Measurements from ENCODE around the gene CACNA1D.

Gene CACNA1D

DNA sequence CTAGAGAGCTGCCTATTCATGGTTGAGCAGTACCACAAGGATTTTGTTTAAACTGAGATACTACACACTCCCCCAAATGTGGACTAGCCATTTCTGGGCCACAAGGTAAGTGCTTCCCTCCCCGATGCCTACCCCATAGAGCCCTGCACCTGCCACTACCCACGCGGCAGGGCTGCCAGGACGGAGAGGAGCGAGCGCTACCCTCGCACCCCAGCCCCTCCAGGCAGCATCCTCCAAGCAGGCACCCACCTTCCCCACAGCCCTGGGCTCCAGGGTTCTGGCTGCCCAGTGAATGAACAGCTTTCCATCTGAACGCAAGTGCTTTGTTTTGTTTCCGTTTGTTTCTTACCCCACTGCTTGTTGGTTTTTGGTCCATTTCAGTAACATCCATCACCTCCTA is 292.6 kb downstream of the CACNA1D start:
- no peak overlapping the region for H3K9ac ChIP-seq (ENCODE audit: low read length)
- H4K20me1 ChIP-seq (ENCODE audit: low read depth, low read length), result no peaks in the 10 kb centered on the region
- H3K27me3 ChIP-seq (ENCODE audit: low read length), result no peaks in the 10 kb centered on the region
- H3K4me2 ChIP-seq (ENCODE audit: low read depth, low read length, poor library complexity, severe bottlenecking), result no peak overlapping the region
- no peak overlapping the region for H3K4me3 ChIP-seq (ENCODE audit: insufficient read depth, low read length, poor library complexity, severe bottlenecking)
- no peaks in the 10 kb centered on the region for H3K9me3 ChIP-seq (ENCODE audit: insufficient read depth, low read length)
- no peak overlapping the region for H3K27ac ChIP-seq (ENCODE audit: low read depth, low read length)
- no peaks in the 10 kb centered on the region for H3K36me3 ChIP-seq (ENCODE audit: low read length)
- H3F3A ChIP-seq (ENCODE audit: insufficient read depth), result no peaks in the 10 kb centered on the region
- no peaks in the 10 kb centered on the region for H3K9me2 ChIP-seq (replicated peaks; ENCODE audit: insufficient read depth, low read length)
- TF ChIP-seq, protein P1, sequence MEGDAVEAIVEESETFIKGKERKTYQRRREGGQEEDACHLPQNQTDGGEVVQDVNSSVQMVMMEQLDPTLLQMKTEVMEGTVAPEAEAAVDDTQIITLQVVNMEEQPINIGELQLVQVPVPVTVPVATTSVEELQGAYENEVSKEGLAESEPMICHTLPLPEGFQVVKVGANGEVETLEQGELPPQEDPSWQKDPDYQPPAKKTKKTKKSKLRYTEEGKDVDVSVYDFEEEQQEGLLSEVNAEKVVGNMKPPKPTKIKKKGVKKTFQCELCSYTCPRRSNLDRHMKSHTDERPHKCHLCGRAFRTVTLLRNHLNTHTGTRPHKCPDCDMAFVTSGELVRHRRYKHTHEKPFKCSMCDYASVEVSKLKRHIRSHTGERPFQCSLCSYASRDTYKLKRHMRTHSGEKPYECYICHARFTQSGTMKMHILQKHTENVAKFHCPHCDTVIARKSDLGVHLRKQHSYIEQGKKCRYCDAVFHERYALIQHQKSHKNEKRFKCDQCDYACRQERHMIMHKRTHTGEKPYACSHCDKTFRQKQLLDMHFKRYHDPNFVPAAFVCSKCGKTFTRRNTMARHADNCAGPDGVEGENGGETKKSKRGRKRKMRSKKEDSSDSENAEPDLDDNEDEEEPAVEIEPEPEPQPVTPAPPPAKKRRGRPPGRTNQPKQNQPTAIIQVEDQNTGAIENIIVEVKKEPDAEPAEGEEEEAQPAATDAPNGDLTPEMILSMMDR (IDR thresholded peaks at IDR 0.05; ENCODE audit: insufficient read depth, low read length, poor library complexity, severe bottlenecking), result no peak
- no peak for TF ChIP-seq EZH2phosphoT487 (conservative IDR thresholded peaks at IDR 0.05; ENCODE audit: low read length)
- no peaks in the 10 kb centered on the region for H3K79me2 ChIP-seq (ENCODE audit: insufficient read depth, low read length)
- H2AFZ ChIP-seq (ENCODE audit: low read depth, low read length, severe bottlenecking), result no peak overlapping the region

DNA sequence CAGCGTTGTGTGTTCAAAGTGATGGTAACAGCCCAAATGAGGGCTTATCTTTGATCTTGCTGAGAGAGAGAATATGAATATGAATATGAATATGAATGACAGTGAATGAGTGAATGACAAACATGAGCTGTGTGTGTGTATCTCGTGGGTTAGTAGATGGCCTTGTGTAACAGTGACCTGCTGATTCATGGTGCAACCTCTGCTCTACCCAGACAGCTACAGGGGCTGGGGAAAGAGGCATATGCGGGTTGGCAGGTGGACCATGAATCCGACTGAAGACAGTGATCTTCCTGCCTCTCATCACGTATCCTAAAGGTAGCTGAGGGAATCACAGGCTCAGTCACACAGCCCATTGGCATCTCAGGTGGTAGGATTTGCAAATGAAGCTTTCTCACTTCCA is 293.6 kb downstream of the CACNA1D start:
- Histone ChIP-seq H4K20me1 (ENCODE audit: low read depth, low read length) (no peaks in the 10 kb centered on the region), H3K27ac (ENCODE audit: low read depth, low read length) (no peak overlapping the region), H3K36me3 (ENCODE audit: low read length) (no peaks in the 10 kb centered on the region), H3K4me3 (ENCODE audit: insufficient read depth, low read length, poor library complexity, severe bottlenecking) (no peak overlapping the region), H3K9me2 (replicated peaks; ENCODE audit: insufficient read depth, low read length) (no peaks in the 10 kb centered on the region), H3K79me2 (ENCODE audit: insufficient read depth, low read length) (no peaks in the 10 kb centered on the region), H3F3A (ENCODE audit: insufficient read depth) (no peaks in the 10 kb centered on the region), H3K9ac (ENCODE audit: low read length) (no peak overlapping the region), H3K4me2 (ENCODE audit: low read depth, low read length, poor library complexity, severe bottlenecking) (no peak overlapping the region), H3K9me3 (ENCODE audit: insufficient read depth, low read length) (no peaks in the 10 kb centered on the region), H3K27me3 (ENCODE audit: low read length) (no peaks in the 10 kb centered on the region), H2AFZ (ENCODE audit: low read depth, low read length, severe bottlenecking) (no peak overlapping the region)
- TF ChIP-seq EZH2phosphoT487 (conservative IDR thresholded peaks at IDR 0.05; ENCODE audit: low read length), result no peak
- TF ChIP-seq, protein P1 (IDR thresholded peaks at IDR 0.05; ENCODE audit: insufficient read depth, low read length, poor library complexity, severe bottlenecking), result no peak

DNA sequence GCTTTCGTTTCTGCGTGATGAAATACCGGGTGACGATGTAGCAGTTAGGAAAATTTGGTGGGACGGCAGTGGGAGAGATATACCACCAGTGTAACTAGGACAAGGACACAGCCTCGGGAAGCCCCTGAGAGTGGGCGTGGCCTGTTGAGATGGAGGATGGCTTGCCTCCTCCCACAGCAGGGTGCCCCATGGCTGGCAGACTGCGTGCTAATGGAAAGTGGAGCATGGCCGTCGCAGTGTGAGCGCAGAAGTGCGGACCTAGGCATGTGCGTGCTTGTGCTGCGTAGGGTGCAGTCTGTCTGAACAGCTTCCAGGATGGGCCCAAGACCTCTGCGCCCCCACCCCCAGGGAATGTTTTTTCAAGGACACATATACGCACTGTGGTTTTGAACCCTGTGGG is 295.0 kb downstream of the CACNA1D start:
- no peak overlapping the region for H3K27ac ChIP-seq (ENCODE audit: low read depth, low read length)
- TF ChIP-seq, protein P1 (IDR thresholded peaks at IDR 0.05; ENCODE audit: insufficient read depth, low read length, poor library complexity, severe bottlenecking), result no peak
- no peak for TF ChIP-seq EZH2phosphoT487 (conservative IDR thresholded peaks at IDR 0.05; ENCODE audit: low read length)
- no peak overlapping the region for H3K4me3 ChIP-seq (ENCODE audit: insufficient read depth, low read length, poor library complexity, severe bottlenecking)
- no peak overlapping the region for H2AFZ ChIP-seq (ENCODE audit: low read depth, low read length, severe bottlenecking)
- H3K36me3 ChIP-seq (ENCODE audit: low read length), result no peaks in the 10 kb centered on the region
- H3K4me2 ChIP-seq (ENCODE audit: low read depth, low read length, poor library complexity, severe bottlenecking), result no peak overlapping the region
- no peak overlapping the region for H3K9ac ChIP-seq (ENCODE audit: low read length)
- no peaks in the 10 kb centered on the region for H4K20me1 ChIP-seq (ENCODE audit: low read depth, low read length)
- no peaks in the 10 kb centered on the region for H3K27me3 ChIP-seq (ENCODE audit: low read length)
- H3K9me2 ChIP-seq (replicated peaks; ENCODE audit: insufficient read depth, low read length), result no peaks in the 10 kb centered on the region
- H3K9me3 ChIP-seq (ENCODE audit: insufficient read depth, low read length), result no peaks in the 10 kb centered on the region
- no peaks in the 10 kb centered on the region for H3F3A ChIP-seq (ENCODE audit: insufficient read depth)
- no peaks in the 10 kb centered on the region for H3K79me2 ChIP-seq (ENCODE audit: insufficient read depth, low read length)

Measured in SU-DHL-6 (cell line).